ENCODE data around the gene HDAC7. TPM values are rescaled to one million over a fixed set of nuclear protein-coding genes. Genes with fewer than 3 reads are reported as not detected.

Gene HDAC7
- total RNA-seq, 2 experiments from 2014 or later: 257 to 280 TPM

DNA sequence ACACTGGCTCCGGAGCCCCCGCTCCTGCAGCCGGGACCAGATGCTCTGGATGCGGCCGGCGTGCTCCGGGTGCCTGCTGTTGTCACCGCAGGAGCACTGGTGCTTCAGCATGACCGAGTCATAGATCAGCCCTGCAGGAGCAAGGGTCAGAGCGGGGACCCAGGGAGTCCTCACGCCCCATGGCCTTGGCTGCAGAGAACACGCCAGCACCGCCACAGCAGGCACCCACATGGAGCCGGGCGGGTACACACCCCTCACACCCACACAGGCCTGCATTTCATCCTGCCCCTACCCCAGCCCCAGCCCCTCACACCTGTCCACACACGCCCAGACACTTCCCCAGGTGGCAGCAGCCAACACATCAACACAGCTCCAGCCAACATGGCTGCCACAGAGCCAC is 27.8 kb downstream of the HDAC7 start:
- POLR2A ChIA-PET: interaction anchor here (1.3 kb wide), 1 partner anchor 12 kb away, joined by 3 read pairs; no protein-coding TSS in a partner anchor
- H3K4me3 Mint-ChIP-seq: no peak overlapping the region
- CTCF ChIA-PET: interaction anchor here (1.6 to 6.1 kb wide), 4 partner anchors 12 to 49 kb away, joined by 4 to 28 read pairs (median 19); no protein-coding TSS in a partner anchor

DNA sequence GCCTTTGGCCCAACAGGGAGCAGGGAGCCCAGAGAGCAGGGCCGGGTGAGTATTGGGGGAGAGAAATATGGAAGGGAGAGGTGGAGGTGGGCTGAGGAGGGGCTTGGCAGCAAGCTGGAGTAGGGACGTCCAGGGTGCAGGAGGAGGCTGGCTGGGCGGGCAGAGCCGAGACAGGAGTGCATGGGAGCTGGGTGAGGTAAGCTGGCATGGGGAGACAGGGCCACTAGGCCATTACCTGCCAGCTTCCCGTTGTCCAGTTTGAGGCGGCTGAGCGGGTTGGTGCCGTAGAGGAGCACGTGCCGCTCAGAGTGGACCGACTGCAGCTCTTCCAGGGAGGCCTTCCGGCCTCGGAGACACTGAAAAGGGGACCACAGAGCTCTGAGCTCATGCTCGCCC is 28.4 kb downstream of the HDAC7 start:
- ChIA-PET CTCF (interaction anchor here (1.0 to 6.1 kb wide), 5 partner anchors 11 to 49 kb away, joined by 4 to 28 read pairs (median 4); no protein-coding TSS in a partner anchor), POLR2A (no interaction called here)
- Mint-ChIP-seq H3K27me3 (no peaks in the 10 kb centered on the region), H3K27ac (no peak overlapping the region), H3K4me1 (ENCODE audit: low read depth) (peaks cover 24% of the 10 kb centered on the region), H3K4me3 (no peak overlapping the region), H3K36me3 (peaks cover 68% of the 10 kb centered on the region), H3K9me3 (no peaks in the 10 kb centered on the region)
- intact Hi-C loops (cut with micrococcal nuclease): no loop called here
- no peak for DNase-seq

More for the DNA sequence above, 27.8 kb downstream of the HDAC7 start:
- intact Hi-C loops (cut with micrococcal nuclease): no loop called here
- Mint-ChIP-seq H3K27me3 (no peaks in the 10 kb centered on the region), H3K4me1 (ENCODE audit: low read depth) (peaks cover 19% of the 10 kb centered on the region), H3K9me3 (no peaks in the 10 kb centered on the region), H3K27ac (peak overlapping the region; percentile 38), H3K36me3 (peaks cover 62% of the 10 kb centered on the region)
- DNase-seq: no peak

DNA sequence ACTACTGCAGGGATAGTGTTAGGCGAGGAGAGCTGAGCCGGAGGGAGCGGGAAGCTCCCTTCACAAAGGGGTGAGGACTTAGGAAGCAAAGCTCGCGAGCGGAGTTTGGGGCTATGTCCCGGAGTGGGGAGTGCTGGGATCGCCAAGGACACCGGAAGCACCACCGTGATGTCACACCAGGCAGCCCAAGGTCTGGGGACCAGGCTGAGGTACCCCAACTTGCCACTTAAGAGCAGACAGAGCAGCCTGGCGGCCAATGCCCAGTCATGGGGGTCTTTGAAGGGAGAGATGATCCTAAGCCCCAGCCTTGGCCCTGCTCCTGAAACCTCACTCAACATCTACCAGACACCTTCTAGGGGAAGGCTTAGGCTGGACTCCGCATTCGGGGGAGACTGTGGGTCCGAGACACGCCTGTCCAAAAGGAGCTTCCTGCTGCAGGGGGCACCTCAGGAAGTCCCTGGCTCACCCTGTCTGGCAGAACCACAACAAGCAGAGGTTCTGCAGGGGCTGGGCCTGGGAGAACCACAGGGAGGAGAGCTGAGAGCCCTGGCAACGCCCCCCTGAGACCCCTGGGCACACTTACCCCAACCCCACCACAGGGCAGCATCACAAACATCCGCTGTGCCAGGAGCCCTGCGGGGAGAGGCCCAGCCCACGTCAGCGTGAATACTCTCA is 28.9 kb downstream of the HDAC7 start:
- Mint-ChIP-seq H3K4me1 (ENCODE audit: low read depth) (peaks cover 29% of the 10 kb centered on the region), H3K9me3 (no peaks in the 10 kb centered on the region), H3K27me3 (no peaks in the 10 kb centered on the region), H3K4me3 (no peak overlapping the region), H3K27ac (no peak overlapping the region), H3K36me3 (peaks cover 70% of the 10 kb centered on the region)
- no peak for DNase-seq
- POLR2A ChIA-PET: no interaction called here
- intact Hi-C loops (cut with micrococcal nuclease): no loop called here
- CTCF ChIA-PET: interaction anchor here (1.0 to 6.1 kb wide), 7 partner anchors 11 to 48 kb away, joined by 4 to 28 read pairs (median 5); no protein-coding TSS in a partner anchor

DNA sequence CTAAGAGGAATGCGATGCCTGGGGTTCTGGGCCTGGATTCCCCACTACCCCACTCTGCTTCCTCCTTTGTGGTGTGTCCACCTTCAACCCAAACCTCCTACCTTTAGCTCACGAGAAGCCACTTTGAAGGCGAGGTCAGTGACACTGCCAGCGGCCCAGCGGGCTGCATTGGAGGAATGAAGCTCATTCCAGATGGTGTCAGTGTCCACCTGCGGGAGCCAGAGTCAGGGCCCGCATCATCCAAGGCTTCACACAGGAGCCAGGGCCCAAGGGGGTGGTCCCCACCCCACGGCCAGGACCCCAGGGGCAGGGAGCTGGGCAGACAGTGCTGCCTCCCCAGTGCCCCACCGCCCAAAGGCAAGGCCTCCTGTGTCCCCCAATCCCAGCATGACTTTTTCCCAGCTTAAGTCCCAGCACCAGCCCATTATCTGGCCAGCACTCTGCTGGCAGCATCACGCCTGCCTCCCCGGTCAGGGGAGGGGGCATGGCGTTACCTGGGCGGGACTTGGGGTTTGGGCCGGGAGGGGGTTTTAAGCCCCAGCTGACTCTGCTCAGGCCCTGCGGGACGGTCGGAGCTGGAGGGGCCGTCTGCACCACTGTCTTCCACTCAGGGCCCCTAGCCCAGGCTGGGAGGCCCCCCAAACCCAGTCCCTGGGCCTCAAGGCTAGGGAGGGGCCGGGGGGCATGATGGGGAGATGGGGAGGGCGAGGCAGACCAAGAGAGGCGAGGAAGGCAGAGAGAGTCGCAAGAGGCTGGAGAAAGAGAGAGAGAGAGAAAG is 29.8 kb downstream of the HDAC7 start:
- H3K4me1 Mint-ChIP-seq (ENCODE audit: low read depth): peaks cover 32% of the 10 kb centered on the region
- intact Hi-C loops (cut with micrococcal nuclease): no loop called here
- H3K27me3 Mint-ChIP-seq: no peaks in the 10 kb centered on the region
- ChIA-PET CTCF (interaction anchor here (0.6 to 6.1 kb wide), 5 partner anchors 10 to 48 kb away, joined by 3 to 28 read pairs (median 9); no protein-coding TSS in a partner anchor), POLR2A (interaction anchor here (0.7 kb wide), 1 partner anchor 100 kb away, joined by 3 read pairs; no protein-coding TSS in a partner anchor)
- H3K9me3 Mint-ChIP-seq: no peaks in the 10 kb centered on the region
- no peak overlapping the region for H3K27ac Mint-ChIP-seq
- peaks cover 73% of the 10 kb centered on the region for H3K36me3 Mint-ChIP-seq
- no peak for DNase-seq
- H3K4me3 Mint-ChIP-seq: no peak overlapping the region

DNA sequence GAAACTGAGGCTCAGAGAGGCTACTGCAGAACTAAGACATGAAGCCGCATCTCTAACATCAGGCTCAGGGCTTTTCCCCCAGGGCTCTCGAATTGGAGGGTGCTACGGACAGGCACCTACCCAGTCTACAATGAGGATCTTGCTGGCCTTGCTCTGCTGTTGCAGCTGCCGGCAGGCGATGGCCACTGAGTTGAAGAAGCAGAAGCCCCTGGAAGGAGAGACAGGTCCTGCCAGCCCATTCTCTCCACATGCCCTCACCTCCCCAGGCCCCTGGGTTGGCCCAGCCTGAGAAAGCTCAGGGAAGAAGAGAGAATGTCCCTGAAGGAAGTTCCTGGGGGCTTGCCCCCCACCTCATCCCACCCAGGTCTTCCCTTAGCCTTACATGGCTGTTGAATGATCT is 30.6 kb downstream of the HDAC7 start:
- intact Hi-C loops (cut with micrococcal nuclease): no loop called here
- ChIA-PET POLR2A (interaction anchor here (1.9 kb wide), 1 partner anchor 10 kb away, joined by 4 read pairs; no protein-coding TSS in a partner anchor), CTCF (interaction anchor here (1.1 to 6.1 kb wide), 6 partner anchors 9 to 49 kb away, joined by 4 to 28 read pairs (median 9); partner anchors contain the start of gene SLC48A1)
- H3K4me1 Mint-ChIP-seq (ENCODE audit: low read depth): peaks cover 32% of the 10 kb centered on the region
- DNase-seq: no peak
- H3K4me3 Mint-ChIP-seq: no peak overlapping the region
- peak overlapping the region; percentile 45 for H3K27ac Mint-ChIP-seq
- H3K9me3 Mint-ChIP-seq: no peaks in the 10 kb centered on the region
- H3K27me3 Mint-ChIP-seq: no peaks in the 10 kb centered on the region
- peaks cover 77% of the 10 kb centered on the region for H3K36me3 Mint-ChIP-seq

DNA sequence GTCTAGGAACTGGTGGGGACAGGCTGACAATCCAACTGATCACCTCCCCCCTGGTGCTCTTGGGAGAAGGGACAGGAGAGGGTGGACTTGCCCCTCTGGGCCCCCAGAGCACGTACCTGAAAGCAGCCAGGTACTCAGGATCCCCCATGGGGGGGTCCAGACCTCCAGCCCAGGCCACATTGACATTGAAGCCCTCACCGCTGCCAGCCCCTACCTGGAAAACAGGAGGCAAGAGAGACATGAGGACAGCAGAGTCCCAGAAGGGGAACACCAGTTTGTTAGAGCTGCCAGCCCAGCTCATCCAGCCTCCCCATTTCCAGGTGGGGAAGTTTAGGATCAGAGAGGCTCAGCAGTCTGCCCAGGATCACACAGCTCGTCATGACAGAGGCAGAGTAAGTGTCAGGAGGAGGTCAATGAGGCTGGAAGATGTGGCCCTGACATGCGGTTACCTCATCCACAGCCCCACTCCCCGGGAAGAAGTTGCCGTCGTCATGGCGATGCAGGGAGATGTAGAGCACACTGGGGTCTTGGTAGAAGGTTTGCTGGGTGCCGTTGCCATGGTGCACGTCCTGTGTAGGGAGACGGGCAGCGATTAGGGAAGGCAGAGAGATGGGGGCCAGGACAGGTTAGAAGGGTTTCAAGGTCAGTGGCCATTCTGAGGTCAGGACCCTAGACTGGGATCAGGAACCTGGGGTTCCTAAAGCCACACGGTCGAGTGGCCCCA is 31.9 kb downstream of the HDAC7 start:
- no peaks in the 10 kb centered on the region for H3K27me3 Mint-ChIP-seq
- DNase-seq: no peak
- POLR2A ChIA-PET: interaction anchor here (0.8 to 1.9 kb wide), 3 partner anchors 10 to 20 kb away, joined by 3 to 4 read pairs (median 4); no protein-coding TSS in a partner anchor
- H3K27ac Mint-ChIP-seq: peak overlapping the region; percentile 80
- peaks cover 67% of the 10 kb centered on the region for H3K36me3 Mint-ChIP-seq
- H3K9me3 Mint-ChIP-seq: no peaks in the 10 kb centered on the region
- no peak overlapping the region for H3K4me3 Mint-ChIP-seq
- peaks cover 32% of the 10 kb centered on the region for H3K4me1 Mint-ChIP-seq (ENCODE audit: low read depth)
- CTCF ChIA-PET: interaction anchor here (0.9 to 3.7 kb wide), 6 partner anchors 9 to 51 kb away, joined by 3 to 26 read pairs (median 11); no protein-coding TSS in a partner anchor
- intact Hi-C loops (cut with micrococcal nuclease): no loop called here

DNA sequence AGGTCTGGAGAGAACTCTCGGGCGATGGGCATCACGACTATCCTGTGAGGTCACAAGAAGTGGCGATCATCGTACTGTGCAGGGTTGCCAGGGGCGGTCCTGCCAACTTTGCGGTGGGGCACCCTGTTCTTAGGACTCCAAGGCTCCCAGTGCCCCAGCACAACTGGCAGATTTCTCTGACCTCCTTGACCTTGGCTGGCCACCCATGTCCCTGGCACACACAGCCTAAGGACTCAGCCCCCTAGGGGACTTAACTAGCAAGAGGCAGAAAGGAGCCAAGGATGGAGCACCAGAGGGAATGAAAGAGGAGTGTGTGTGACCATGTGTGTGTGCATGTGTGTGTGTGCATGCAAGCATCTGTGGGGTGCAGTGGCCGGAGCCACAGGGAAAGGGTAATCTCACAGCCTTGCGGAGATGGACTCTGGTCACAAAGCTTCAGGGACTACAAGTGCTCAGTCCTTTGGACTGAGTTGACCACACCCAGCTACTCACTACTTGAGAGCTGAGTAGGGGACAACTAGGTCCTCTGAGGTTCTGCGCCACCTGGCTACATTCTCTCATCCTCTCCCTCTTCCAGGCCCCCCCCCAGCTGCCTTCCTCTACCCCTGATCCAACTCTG is 32.9 kb downstream of the HDAC7 start:
- H3K4me1 Mint-ChIP-seq (ENCODE audit: low read depth): peaks cover 32% of the 10 kb centered on the region
- H3K27ac Mint-ChIP-seq: peak overlapping the region; percentile 80
- intact Hi-C loops (cut with micrococcal nuclease): no loop called here
- CTCF ChIA-PET: interaction anchor here (0.9 to 3.5 kb wide), 6 partner anchors 8 to 52 kb away, joined by 3 to 26 read pairs (median 5); partner anchors contain the start of gene SLC48A1
- H3K9me3 Mint-ChIP-seq: no peaks in the 10 kb centered on the region
- peaks cover 59% of the 10 kb centered on the region for H3K36me3 Mint-ChIP-seq
- POLR2A ChIA-PET: interaction anchor here (1.3 kb wide), 1 partner anchor 21 kb away, joined by 8 read pairs; no protein-coding TSS in a partner anchor
- no peaks in the 10 kb centered on the region for H3K27me3 Mint-ChIP-seq
- no peak overlapping the region for H3K4me3 Mint-ChIP-seq
- no peak for DNase-seq

DNA sequence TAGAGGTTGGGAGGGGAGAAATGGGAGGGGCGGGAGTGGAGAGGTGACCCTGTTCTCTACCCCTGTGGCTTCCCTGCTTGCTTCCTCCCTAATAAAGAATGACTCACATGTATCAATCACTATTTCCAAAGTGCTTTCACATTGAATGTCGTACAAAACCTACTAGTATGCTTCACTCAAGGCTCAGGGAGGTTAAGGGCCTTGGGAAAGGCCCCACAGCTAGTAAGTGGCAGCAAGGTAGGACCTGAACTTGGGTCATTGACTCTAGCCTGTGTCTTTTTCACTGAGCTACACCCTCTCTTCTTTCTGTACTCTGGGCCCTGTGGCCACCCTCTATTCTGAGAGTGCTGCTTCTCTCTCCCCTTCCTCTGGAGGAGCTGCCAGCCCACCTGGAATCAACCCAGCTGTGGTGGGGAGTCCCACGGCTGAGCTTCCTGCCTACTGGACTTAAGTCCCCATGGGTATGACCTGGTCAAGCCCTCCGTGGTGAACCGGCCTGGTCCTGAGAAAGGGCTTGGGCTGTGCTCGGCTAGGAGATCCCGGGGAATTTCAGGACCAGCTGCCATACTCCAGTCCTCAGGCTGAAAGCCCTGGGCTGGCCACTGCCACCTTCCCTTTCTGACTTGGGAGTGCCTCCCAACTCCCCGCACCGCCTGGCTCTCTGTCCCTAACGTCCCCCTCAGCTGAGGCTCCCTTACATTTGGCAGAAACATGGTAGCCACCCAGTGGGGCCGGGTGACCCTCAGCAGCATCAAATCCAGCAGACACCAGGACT is 33.6 kb downstream of the HDAC7 start:
- H3K4me1 Mint-ChIP-seq (ENCODE audit: low read depth): peaks cover 32% of the 10 kb centered on the region
- H3K27ac Mint-ChIP-seq: peak overlapping the region; percentile 80
- CTCF ChIA-PET: interaction anchor here (0.9 to 3.5 kb wide), 5 partner anchors 11 to 53 kb away, joined by 3 to 26 read pairs (median 6); partner anchors contain the start of gene SLC48A1
- POLR2A ChIA-PET: interaction anchor here (0.6 to 1.3 kb wide), 3 partner anchors 22 to 740 kb away, joined by 3 to 8 read pairs (median 3); no protein-coding TSS in a partner anchor
- H3K9me3 Mint-ChIP-seq: no peaks in the 10 kb centered on the region
- no peak overlapping the region for H3K4me3 Mint-ChIP-seq
- H3K27me3 Mint-ChIP-seq: no peaks in the 10 kb centered on the region
- H3K36me3 Mint-ChIP-seq: peaks cover 54% of the 10 kb centered on the region
- DNase-seq: peak; percentile 36
- intact Hi-C loops (cut with micrococcal nuclease): no loop called here

DNA sequence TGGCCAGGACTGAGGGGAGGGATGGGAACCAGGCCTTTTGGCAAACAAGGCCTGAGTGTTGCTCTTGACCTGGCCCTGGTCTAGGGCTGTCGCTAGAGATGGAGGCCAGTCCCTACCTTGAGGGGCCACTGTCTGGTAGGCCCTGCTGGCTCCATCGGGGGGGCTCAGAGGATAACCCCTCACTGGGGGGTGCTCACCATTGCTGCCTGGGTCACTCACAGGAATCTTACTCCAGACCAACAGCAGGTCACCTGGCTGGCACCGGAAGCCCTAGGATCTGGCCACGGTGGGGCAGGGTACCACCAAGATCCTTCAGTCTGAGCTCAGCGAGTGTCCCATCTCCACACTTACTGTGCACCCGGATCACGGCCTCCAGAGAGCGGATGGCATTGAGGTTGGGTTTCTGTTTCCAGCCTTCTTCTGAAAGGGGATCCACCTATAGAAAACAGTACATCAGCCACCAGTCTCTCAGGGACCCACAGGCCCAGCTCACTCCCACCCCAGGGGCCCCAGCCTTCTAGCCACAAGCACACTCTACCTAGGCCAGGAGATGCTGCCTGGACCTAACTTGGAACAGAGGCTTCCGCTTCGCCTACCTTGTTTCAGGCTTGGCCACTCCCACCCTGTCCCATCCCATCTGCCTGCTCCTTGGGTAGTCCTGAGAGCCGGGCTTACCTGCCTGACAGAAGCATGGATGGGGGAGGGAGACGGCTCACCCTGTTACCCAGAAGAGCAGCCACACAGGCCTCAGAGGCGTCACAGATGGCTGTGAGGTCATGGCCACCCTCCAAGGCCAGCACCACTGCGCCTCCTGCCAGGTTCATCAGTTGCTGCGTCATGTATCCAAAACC is 34.4 kb downstream of the HDAC7 start:
- CTCF ChIA-PET: interaction anchor here (0.9 to 3.5 kb wide), 3 partner anchors 12 to 54 kb away, joined by 3 to 26 read pairs (median 16); no protein-coding TSS in a partner anchor
- intact Hi-C loops (cut with micrococcal nuclease): no loop called here
- H3K4me1 Mint-ChIP-seq (ENCODE audit: low read depth): peaks cover 32% of the 10 kb centered on the region
- no peaks in the 10 kb centered on the region for H3K27me3 Mint-ChIP-seq
- POLR2A ChIA-PET: interaction anchor here (0.6 to 1.3 kb wide), 3 partner anchors 23 to 739 kb away, joined by 3 to 8 read pairs (median 3); no protein-coding TSS in a partner anchor
- H3K4me3 Mint-ChIP-seq: no peak overlapping the region
- no peak for DNase-seq
- peaks cover 50% of the 10 kb centered on the region for H3K36me3 Mint-ChIP-seq
- peak overlapping the region; percentile 80 for H3K27ac Mint-ChIP-seq
- no peaks in the 10 kb centered on the region for H3K9me3 Mint-ChIP-seq
